Measurements from ENCODE around the gene COL4A1.

GRCh38 chr13:110131424-110131823 is 175.5 kb downstream of the COL4A1 start:
- no peak for TF ChIP-seq POLR2AphosphoS5 (IDR thresholded peaks at IDR 0.05)
- TF ChIP-seq CTCF (IDR thresholded peaks at IDR 0.05) = no peak

Data from gastroesophageal sphincter (tissue), 3 donors.